Left forelimb (tissue), 1 donor: ENCODE data around the gene ARHGAP15.

Experiments
- DNase-seq: peaks from one replicate; pipeline ENCODE4 v3.0.0-alpha.2; 2018; ENCODE audit warnings: low spot score

The ARHGAP15 gene

DNA sequence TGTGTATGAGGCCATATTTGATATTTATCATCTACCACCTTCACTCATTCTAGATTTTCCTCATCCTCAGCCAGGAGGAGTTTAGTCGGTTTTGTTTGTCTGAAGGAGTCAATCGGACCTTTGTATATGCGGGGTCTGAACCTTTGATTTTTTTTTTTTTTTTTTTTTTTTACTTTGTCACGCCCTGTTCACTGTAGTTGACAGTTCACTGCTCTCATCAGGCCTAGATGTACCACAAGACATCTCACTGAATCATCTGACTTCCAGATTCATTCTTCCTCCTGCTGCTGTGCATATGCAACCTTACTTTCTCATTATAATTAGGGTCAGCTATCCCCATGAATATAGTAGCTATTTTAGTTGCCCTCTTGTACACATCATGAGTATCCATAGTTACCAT, 133.2 kb downstream of the ARHGAP15 start:
- no peak for DNase-seq

DNA sequence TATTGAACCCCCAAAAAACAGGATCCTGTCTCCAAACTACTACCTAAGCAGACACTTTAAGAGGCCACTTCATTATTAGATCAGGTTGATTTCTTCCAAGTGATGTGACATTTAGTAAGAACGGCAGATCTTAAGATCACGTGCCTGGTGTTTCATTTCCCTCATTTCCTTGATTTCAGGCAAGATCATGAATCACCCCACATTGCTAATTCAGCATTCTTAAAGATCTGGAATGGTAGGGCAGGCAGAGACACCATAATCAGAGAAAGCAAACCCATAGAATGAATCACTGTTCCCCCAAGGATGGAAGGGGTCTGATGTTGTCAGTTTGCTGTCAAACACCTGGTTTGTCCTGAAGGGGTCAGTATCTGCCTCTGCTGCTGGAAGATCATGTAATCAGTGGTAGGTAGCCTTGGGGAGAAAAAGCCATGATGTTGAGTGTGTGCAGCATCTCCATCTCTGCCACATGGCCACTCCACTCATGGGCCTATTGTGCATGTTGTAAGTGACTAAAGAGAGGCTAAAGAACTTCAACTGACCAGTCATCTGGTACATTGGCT, 133.9 kb downstream of the ARHGAP15 start:
- no peak for DNase-seq

DNA sequence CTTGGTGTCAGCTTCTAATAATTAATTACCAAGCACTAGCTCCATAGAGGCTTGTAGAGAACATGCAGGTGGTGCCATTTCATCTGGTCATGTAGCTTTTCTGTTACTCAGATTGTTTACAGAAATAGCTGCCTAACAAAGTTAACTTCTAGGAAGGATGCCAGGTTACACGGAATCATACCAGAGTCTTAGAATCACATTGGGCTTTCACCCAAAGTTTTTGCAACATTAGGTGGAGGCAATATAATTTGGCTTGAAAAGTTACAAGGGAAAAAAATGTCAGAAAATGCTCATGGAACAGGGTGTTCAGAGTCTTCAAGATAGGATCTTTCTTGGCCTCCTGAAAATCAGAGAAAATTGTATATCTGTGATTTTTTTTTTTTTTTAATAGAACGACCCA, 135.6 kb downstream of the ARHGAP15 start:
- no peak for DNase-seq

DNA sequence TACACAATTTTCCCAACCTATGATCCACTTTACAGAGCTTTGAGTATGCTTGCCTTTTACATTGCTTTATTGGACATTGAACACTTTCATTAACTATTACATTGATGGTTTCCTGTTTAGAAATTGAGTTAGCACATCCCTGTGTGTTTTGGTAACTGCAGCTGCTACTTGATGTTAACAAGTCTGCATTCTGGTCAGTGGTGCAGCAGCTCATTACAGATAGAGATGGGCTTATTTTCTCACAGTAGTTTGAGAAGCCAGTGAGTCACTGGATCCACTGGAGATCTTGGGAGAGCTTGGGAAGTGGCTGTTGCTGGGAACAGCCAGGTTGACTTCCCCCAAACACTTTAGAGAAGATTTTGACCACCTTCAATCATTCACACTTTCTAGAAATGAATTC, 150.5 kb downstream of the ARHGAP15 start:
- no peak for DNase-seq

GRCh38 chr2:143280097-143280757, 151.0 kb downstream of the ARHGAP15 start:
- no peak for DNase-seq

GRCh38 chr2:143282684-143283083, 153.5 kb downstream of the ARHGAP15 start:
- DNase-seq = no peak

- no peak for DNase-seq
These were observed 155.0 kb downstream of the ARHGAP15 start for GRCh38 chr2:143284087-143284675.

DNA sequence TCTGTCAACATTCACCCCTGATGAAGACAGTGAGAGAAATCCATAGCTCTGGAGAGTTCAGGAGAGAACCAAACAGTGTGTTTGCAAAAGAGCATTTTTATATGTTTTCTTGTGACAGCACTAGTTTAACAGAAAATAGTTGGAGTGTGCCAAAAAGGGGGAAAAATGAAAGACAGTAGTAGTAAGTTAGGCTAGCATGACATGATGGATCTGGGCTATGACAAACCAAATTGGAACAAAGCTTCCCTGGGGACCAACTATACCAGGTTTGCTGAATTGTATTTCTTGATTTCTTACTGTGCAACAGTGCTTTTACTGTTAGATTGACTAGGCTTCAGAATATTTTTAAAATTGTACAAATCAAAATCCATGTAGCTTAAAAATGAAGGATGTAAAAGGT, 159.8 kb downstream of the ARHGAP15 start:
- no peak for DNase-seq

DNA sequence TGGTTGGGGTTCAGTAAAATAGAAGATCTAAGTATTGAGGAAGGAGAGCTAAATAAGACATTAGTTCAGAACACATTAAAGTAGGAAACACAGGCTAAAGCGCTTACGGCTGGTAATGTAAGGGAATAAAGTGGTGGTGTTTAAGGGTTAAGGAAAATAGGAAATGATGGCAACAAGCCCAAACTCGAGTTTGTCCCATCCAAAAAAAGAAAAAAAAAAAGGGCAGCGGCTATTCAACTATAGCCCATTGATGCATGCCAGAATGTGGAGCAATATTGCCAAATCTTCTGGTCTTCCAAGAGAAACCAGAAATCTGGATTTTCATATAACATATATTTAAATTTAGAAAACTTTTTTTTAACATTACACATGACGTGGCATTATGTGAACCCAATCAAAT, 161.0 kb downstream of the ARHGAP15 start:
- no peak for DNase-seq

DNA sequence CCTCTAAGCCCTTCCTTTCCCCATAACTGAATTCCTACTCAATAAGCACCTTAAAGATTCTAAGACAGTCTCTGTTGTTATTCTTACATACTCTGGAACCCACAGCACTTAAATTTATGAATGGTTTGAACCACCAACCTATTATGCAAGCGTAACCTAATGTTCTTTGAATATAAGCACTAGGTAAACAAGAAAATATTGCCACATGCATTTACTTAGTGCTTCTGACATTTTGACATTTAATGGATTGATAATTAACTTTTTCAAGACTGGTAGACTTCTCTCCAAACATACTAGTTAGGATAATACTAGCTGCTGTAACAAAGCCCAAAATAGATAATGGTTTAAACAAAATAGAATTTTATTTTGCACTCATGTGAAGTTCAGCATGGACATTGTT, 164.8 kb downstream of the ARHGAP15 start:
- no peak for DNase-seq

DNA sequence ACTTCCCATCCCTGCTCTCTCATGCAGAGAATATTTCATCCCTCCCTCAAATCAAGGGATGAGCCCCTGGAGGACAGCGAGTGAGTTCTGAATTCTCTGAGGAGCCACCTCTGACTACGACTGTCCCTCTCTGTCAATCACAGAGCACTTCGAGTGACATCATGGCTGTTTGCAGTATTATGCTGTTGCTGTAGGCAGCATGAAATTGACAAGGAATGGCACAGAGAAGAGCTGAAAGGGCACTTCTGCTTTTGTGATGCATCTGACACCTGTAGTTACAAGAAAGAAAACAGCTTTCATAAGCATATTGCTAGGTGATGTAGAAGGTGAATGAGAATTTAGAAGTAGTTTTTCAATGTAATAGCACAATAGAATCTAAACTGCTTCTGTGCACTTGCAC, 166.9 kb downstream of the ARHGAP15 start:
- no peak for DNase-seq

DNA sequence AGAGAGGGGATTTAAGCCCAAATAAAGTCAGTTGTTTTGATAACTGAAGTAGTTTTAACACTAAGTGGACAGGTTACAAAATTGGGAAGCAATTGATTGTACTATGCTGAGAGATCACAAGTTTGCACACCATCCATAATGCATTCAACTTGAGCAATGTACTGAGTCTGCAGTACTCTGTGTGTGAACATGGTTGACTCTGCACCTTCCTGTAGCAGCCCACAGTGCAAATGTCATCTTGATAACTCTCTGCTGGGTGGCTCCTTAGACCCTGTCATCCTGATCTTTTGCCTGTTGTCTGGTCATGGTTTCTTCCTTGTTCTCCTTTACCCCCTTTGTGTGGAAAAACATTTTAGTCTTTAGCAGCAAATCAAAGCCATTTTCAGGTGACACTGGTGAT, 168.0 kb downstream of the ARHGAP15 start:
- DNase-seq = no peak

GRCh38 chr2:143300536-143300935, 171.3 kb downstream of the ARHGAP15 start:
- no peak for DNase-seq

- DNase-seq = no peak
These were observed 182.2 kb downstream of the ARHGAP15 start for GRCh38 chr2:143311426-143311825.

DNA sequence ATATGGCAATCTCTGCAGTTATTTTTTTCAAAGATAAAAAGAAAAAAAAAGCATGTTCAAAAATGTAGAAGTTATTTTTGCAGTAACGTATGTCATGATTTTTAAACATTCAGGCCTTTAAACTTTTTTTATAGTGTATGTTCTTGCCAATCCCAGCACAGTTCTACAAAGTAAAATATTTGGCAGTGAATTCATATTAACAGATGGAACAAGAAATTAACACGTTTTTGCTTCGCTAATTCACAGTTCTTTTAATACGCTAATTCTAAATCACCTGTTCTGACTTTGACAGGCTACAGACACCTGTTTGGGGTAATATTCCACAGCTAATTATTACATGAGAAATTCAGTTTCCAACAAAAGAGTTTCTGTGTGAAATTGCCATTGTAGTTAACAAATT, 183.2 kb downstream of the ARHGAP15 start:
- no peak for DNase-seq

DNA sequence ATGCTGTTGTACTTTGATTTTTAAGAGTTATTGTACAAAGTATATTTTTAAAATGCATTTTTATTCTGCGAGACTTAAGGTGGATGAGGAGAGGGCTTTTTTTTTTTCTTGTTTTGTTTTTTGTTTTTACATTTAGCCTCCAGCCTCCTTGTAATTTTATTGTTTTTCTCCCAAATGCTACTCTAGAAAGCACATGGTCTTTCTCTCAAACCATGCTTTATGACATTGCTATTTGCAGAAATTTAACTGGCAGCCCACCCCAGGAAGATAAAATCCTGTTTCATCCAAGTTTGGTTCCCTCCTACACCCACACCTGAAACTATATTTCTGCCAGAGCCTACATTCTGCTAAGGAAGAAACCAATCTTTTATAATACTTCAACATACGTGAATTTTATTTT, 184.6 kb downstream of the ARHGAP15 start:
- DNase-seq = no peak

- no peak for DNase-seq
These were observed 192.8 kb downstream of the ARHGAP15 start for GRCh38 chr2:143321994-143322393.

- DNase-seq = no peak
These were observed 200.1 kb downstream of the ARHGAP15 start for GRCh38 chr2:143329288-143329687.

DNA sequence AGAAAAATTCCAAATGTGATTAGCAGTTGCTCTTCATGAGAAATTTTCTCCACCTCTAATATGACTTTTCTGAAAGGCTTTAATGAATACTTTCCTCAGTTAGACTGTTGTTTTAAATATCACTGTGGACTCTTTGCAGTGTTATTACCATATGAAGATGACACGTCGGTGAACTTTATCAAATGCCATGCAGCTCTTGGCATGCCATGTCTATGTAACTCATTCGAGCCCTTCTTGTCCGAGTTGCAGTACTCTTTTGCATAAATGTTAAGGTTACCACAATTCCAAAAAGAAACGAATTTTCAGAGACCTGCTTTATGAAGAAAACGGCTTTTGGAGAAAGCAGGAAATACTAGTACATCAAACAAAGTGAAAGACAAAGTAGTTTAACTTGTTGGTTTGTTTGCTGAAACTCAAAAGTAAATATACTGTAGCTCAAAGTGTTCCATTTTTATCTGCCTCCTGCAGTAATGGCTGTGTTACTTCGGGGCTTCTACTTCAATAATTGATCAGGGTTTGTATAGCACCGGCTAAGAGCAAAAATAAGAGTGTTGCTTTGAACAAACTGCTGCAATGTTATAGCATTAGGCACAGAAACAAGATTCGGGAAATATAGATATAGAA, 204.1 kb downstream of the ARHGAP15 start:
- no peak for DNase-seq

- DNase-seq = no peak
These were observed 204.6 kb downstream of the ARHGAP15 start for GRCh38 chr2:143333847-143334246.

- DNase-seq = no peak
These were observed 205.6 kb downstream of the ARHGAP15 start for GRCh38 chr2:143334837-143335236.

GRCh38 chr2:143336719-143337210, 207.5 kb downstream of the ARHGAP15 start:
- DNase-seq = no peak

DNA sequence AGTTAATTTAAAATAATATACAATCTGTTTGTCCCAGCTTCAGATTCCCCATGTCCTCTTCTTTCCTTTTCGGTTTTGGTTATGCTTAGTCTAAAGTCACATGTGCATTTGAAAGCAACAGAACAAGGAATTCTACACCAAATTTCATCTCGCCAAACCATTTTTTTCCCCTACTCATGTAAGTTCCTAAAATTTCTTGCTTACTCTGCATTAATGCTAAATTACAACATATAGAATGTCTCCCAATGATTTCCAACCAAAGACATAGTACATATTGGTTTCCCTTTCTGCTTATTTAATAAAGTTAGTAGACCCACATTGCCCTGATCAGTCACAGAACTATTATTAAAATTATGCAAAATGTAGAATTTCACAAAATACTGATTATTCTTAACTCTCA, 212.3 kb downstream of the ARHGAP15 start:
- no peak for DNase-seq
